T-cell (primary cell): Measurements from ENCODE around the gene CLCN4. TPM values are rescaled to one million over a fixed set of nuclear protein-coding genes. Genes with fewer than 3 reads are reported as not detected.

Experiments used
- ATAC-seq, 4 experiments: fragments of 200-7000 bp in 3 of 4; fragments of 150-1000 bp in 1 of 4; cut with Tn5 transposase; replicated peaks in 1 of 4; 1 replicate in 3 of 4; 2 replicates in 1 of 4; pipeline ENCODE4 v1.10.0; 2021; ENCODE audit warnings: moderate library complexity in 3 of 4, mild to moderate bottlenecking in 2 of 4, moderate number of reproducible peaks in 1 of 4
- CTCF ChIA-PET, 2 donors: fragments of 300-600 bp; sonication (Branson Sonifier 250); formaldehyde crosslinking; loops; one replicate each; lab custom pipeline; 2022; ENCODE audit warnings: antibody characterized with exemption in 2 of 2; lab: Charles Lee
- POLR2A ChIA-PET, 2 donors: fragments of 300-600 bp; sonication (Branson Sonifier 250); formaldehyde crosslinking; loops; one replicate each; lab custom pipeline; 2022; ENCODE audit warnings: antibody characterized with exemption in 2 of 2; lab: Charles Lee
- DNase-seq, 35 experiments: peaks; one replicate each; pipeline versions ENCODE4 v3.0.0 to v3.0.0-alpha.2; 2013 to 2023
- H3K27ac ChIP-seq: one replicate; pipeline ENCODE4 v1.5.1; 2013; ENCODE audit warnings: low read length
- H3K27me3 ChIP-seq, 2 experiments: replicated peaks in 1 of 2; 1 replicate in 1 of 2; 2 replicates in 1 of 2; pipeline versions ENCODE4 v1.6.1 to v1.7.0; 2013; ENCODE audit warnings: low read length in 1 of 2, mixed read lengths in 1 of 2; ENCODE audit not compliant: control insufficient read depth in 2 of 2, insufficient read depth in 2 of 2; ENCODE audit errors: extremely low read depth in 1 of 2
- H3K36me3 ChIP-seq, 2 donors: 1 replicate in 1 of 2; 2 replicates in 1 of 2; pipeline versions ENCODE4 v1.6.1 to v1.7.0; 2013; ENCODE audit warnings: low read length in 1 of 2; ENCODE audit not compliant: control insufficient read depth in 2 of 2, insufficient read depth in 1 of 2; ENCODE audit errors: extremely low read depth in 1 of 2
- H3K4me1 ChIP-seq, 2 experiments: 1 replicate in 1 of 2; 2 replicates in 1 of 2; pipeline versions ENCODE4 v1.6.1 to v1.7.0; 2013; ENCODE audit warnings: low read length in 2 of 2, mixed read lengths in 1 of 2; ENCODE audit not compliant: insufficient read depth in 2 of 2, control insufficient read depth in 1 of 2; ENCODE audit errors: extremely low read depth in 1 of 2
- H3K4me3 ChIP-seq, 2 donors: 1 replicate in 1 of 2; 2 replicates in 1 of 2; pipeline versions ENCODE4 v1.5.1 to v1.7.0; 2013; ENCODE audit warnings: mild to moderate bottlenecking in 2 of 2, low read length in 1 of 2, moderate library complexity in 1 of 2; ENCODE audit not compliant: control insufficient read depth in 1 of 2; ENCODE audit errors: extremely low read depth in 1 of 2
- H3K9me3 ChIP-seq: 2 replicates; pipeline ENCODE4 v1.7.0; 2013
- H3K27ac Mint-ChIP-seq, 2 donors: one replicate each; pipeline ENCODE4 v1.8.0; 2020 to 2021; ENCODE audit warnings: mild to moderate bottlenecking in 2 of 2, mixed read lengths in 2 of 2
- H3K27me3 Mint-ChIP-seq, 2 donors: one replicate each; pipeline ENCODE4 v1.8.0; 2021 to 2022; ENCODE audit warnings: mixed read lengths in 2 of 2
- H3K36me3 Mint-ChIP-seq: one replicate; pipeline ENCODE4 v1.8.0; 2021; ENCODE audit warnings: mixed read lengths
- H3K4me1 Mint-ChIP-seq, 3 donors: one replicate each; pipeline ENCODE4 v1.8.0; 2020 to 2022; ENCODE audit warnings: mixed read lengths in 3 of 3, mild to moderate bottlenecking in 1 of 3
- H3K4me3 Mint-ChIP-seq, 3 donors: one replicate each; pipeline ENCODE4 v1.8.0; 2020 to 2022; ENCODE audit warnings: mild to moderate bottlenecking in 3 of 3, mixed read lengths in 3 of 3, moderate library complexity in 3 of 3
- H3K9me3 Mint-ChIP-seq, 3 donors: one replicate each; pipeline ENCODE4 v1.8.0; 2020 to 2022; ENCODE audit warnings: mixed read lengths in 3 of 3
- WGBS: methylation state at CpG from one replicate; pipeline ENCODE4 v1.1.5; 2013; ENCODE audit warnings: missing lambda C conversion rate; ENCODE audit not compliant: insufficient coverage; 5-methylcytosine and 5-hydroxymethylcytosine counted together
- total RNA-seq, 35 experiments: library from RNA in 6 of 35; stranded (reverse) in 6 of 35; fragments of 120-200 nt in 1 of 35; gene quantifications; one replicate each; pipeline versions ENCODE4 v1.2.1 to v1.2.4 and lab custom pipeline; 2013 to 2026

The CLCN4 gene
- total RNA-seq, 5 donors from 2014 or later (not counting 1 experiment from before 2014, with no cell fraction given), result 0.23 to 0.43 (median 0.25) TPM

- peaks cover 13 to 42% (median 20%) of the 10 kb centered on the region in 3 donors for H3K4me1 Mint-ChIP-seq
- POLR2A ChIA-PET, result no interaction called here
- H3K27ac Mint-ChIP-seq, result peak overlapping the region in 1 of 2 donors; percentile 85
- H3K36me3 ChIP-seq, result peaks cover 0 to 33% of the 10 kb centered on the region in 2 donors
- no peak for DNase-seq
- no CpG with 5 or more reads among the region's 4 CpGs for WGBS
- no peaks in the 10 kb centered on the region for H3K9me3 Mint-ChIP-seq
- H3K9me3 ChIP-seq, result no peaks in the 10 kb centered on the region
- no peaks in the 10 kb centered on the region for H3K27me3 ChIP-seq
- H3K27ac ChIP-seq, result peak overlapping the region; percentile 49
- H3K4me3 Mint-ChIP-seq, result no peak overlapping the region
- peaks cover 22% of the 10 kb centered on the region for H3K36me3 Mint-ChIP-seq
- no peaks in the 10 kb centered on the region for H3K27me3 Mint-ChIP-seq
- H3K4me3 ChIP-seq, result no peak overlapping the region
- ATAC-seq, result no peak
- peaks cover 0 to 17% of the 10 kb centered on the region in 2 experiments for H3K4me1 ChIP-seq
- CTCF ChIA-PET, result interaction anchor here (0.6 to 2.5 kb wide), 14 partner anchors 8 to 130 kb away, joined by 3 to 16 read pairs (median 4); no protein-coding TSS in a partner anchor
Measured at GRCh38 chrX:10118530-10118929, 38.2 kb upstream of the CLCN4 start.

GRCh38 chrX:10119399-10119990 lies 37.3 kb upstream of the CLCN4 start:
- POLR2A ChIA-PET, result interaction anchor here in 1 of 2 donors (0.7 kb wide), 1 partner anchor 73 kb away, joined by 3 read pairs; no protein-coding TSS in a partner anchor
- H3K36me3 ChIP-seq, result peaks cover 0 to 35% of the 10 kb centered on the region in 2 donors
- no peak overlapping the region for H3K4me3 ChIP-seq
- CTCF ChIA-PET, result interaction anchor here (0.6 to 2.5 kb wide), 22 partner anchors 9 to 1669 kb away, joined by 3 to 17 read pairs (median 4); no protein-coding TSS in a partner anchor
- H3K4me3 Mint-ChIP-seq, result no peak overlapping the region
- H3K9me3 Mint-ChIP-seq, result no peaks in the 10 kb centered on the region
- H3K27me3 ChIP-seq, result no peaks in the 10 kb centered on the region
- H3K36me3 Mint-ChIP-seq, result peaks cover 22% of the 10 kb centered on the region
- H3K27me3 Mint-ChIP-seq, result no peaks in the 10 kb centered on the region
- no peaks in the 10 kb centered on the region for H3K9me3 ChIP-seq
- DNase-seq (peak; percentile 26 to 87 (median 66)), ATAC-seq (peak; percentile 72 to 85 (median 79))
- WGBS, result no CpG with 5 or more reads among the region's 16 CpGs
- peak overlapping the region; percentile 49 for H3K27ac ChIP-seq
- H3K4me1 Mint-ChIP-seq, result peaks cover 13 to 42% (median 20%) of the 10 kb centered on the region in 3 donors
- H3K4me1 ChIP-seq, result peaks cover 0 to 17% of the 10 kb centered on the region in 2 experiments
- H3K27ac Mint-ChIP-seq, result peak overlapping the region; percentile 26 to 85

GRCh38 chrX:10120331-10120730 lies 36.4 kb upstream of the CLCN4 start:
- peaks cover 22% of the 10 kb centered on the region for H3K36me3 Mint-ChIP-seq

GRCh38 chrX:10120828-10121227 lies 35.9 kb upstream of the CLCN4 start:
- Mint-ChIP-seq H3K27me3 (no peaks in the 10 kb centered on the region), H3K27ac (no peak overlapping the region), H3K4me3 (no peak overlapping the region), H3K36me3 (peaks cover 22% of the 10 kb centered on the region), H3K9me3 (no peaks in the 10 kb centered on the region), H3K4me1 (peaks cover 12 to 34% (median 25%) of the 10 kb centered on the region in 3 donors)
- ChIA-PET CTCF (interaction anchor here (0.5 to 2.1 kb wide), 5 partner anchors 70 to 1791 kb away, joined by 3 to 10 read pairs (median 4); no protein-coding TSS in a partner anchor), POLR2A (no interaction called here)
- DNase-seq (no peak), ATAC-seq (no peak)
- peaks cover 0 to 13% of the 10 kb centered on the region in 2 experiments for H3K4me1 ChIP-seq
- WGBS, result no CpG with 5 or more reads among the region's 7 CpGs
- peaks cover 0 to 40% of the 10 kb centered on the region in 2 donors for H3K36me3 ChIP-seq
- no peak overlapping the region for H3K27ac ChIP-seq
- H3K4me3 ChIP-seq, result no peak overlapping the region
- H3K9me3 ChIP-seq, result no peaks in the 10 kb centered on the region
- H3K27me3 ChIP-seq, result no peaks in the 10 kb centered on the region

More at GRCh38 chrX:10120331-10120730, 36.4 kb upstream of the CLCN4 start:
- Histone ChIP-seq H3K9me3 (no peaks in the 10 kb centered on the region), H3K36me3 (peaks cover 0 to 39% of the 10 kb centered on the region in 2 donors), H3K27ac (no peak overlapping the region), H3K4me3 (no peak overlapping the region), H3K27me3 (no peaks in the 10 kb centered on the region), H3K4me1 (peaks cover 0 to 13% of the 10 kb centered on the region in 2 experiments)
- whole genome bisulfite sequencing, result 90% methylated on average over 2 of the region's 8 CpGs
- peak overlapping the region in 1 of 2 donors; percentile 15 for H3K27ac Mint-ChIP-seq
- CTCF ChIA-PET, result interaction anchor here (0.5 to 2.1 kb wide), 16 partner anchors 10 to 1791 kb away, joined by 3 to 17 read pairs (median 4); no protein-coding TSS in a partner anchor
- H3K4me3 Mint-ChIP-seq, result no peak overlapping the region
- ATAC-seq (no peak), DNase-seq (no peak)
- peaks cover 12 to 34% (median 25%) of the 10 kb centered on the region in 3 donors for H3K4me1 Mint-ChIP-seq
- POLR2A ChIA-PET, result interaction anchor here (0.6 to 0.7 kb wide), 2 partner anchors 74 to 426 kb away, joined by 3 read pairs; no protein-coding TSS in a partner anchor
- H3K27me3 Mint-ChIP-seq, result no peaks in the 10 kb centered on the region
- H3K9me3 Mint-ChIP-seq, result no peaks in the 10 kb centered on the region

- DNase-seq (peak in 1 of 35 experiments; percentile 9), ATAC-seq (no peak)
- Histone ChIP-seq H3K36me3 (peaks cover 0 to 42% of the 10 kb centered on the region in 2 donors), H3K9me3 (no peaks in the 10 kb centered on the region), H3K4me1 (peaks cover 0 to 13% of the 10 kb centered on the region in 2 experiments), H3K27me3 (no peaks in the 10 kb centered on the region), H3K27ac (no peak overlapping the region), H3K4me3 (no peak overlapping the region)
- H3K4me1 Mint-ChIP-seq, result peaks cover 12 to 31% (median 28%) of the 10 kb centered on the region in 3 donors
- H3K27ac Mint-ChIP-seq, result no peak overlapping the region
- 68% methylated on average over 5 of the region's 9 CpGs for WGBS
- no peaks in the 10 kb centered on the region for H3K9me3 Mint-ChIP-seq
- no peak overlapping the region for H3K4me3 Mint-ChIP-seq
- H3K36me3 Mint-ChIP-seq, result peaks cover 22% of the 10 kb centered on the region
- ChIA-PET POLR2A (no interaction called here), CTCF (interaction anchor here (0.6 to 1.2 kb wide), 2 partner anchors 11 to 134 kb away, joined by 3 to 6 read pairs; no protein-coding TSS in a partner anchor)
- no peaks in the 10 kb centered on the region for H3K27me3 Mint-ChIP-seq
Measured at GRCh38 chrX:10121787-10122186, 35.0 kb upstream of the CLCN4 start.

- POLR2A ChIA-PET, result no interaction called here
- Histone ChIP-seq H3K27ac (no peak overlapping the region), H3K27me3 (no peaks in the 10 kb centered on the region), H3K4me1 (peaks cover 0 to 8% of the 10 kb centered on the region in 2 experiments), H3K36me3 (peaks cover 0 to 42% of the 10 kb centered on the region in 2 donors), H3K9me3 (no peaks in the 10 kb centered on the region), H3K4me3 (no peak overlapping the region)
- WGBS, result 87% methylated on average over 5 of the region's 20 CpGs
- H3K27ac Mint-ChIP-seq, result no peak overlapping the region
- no peak overlapping the region for H3K4me3 Mint-ChIP-seq
- no peak for ATAC-seq
- no peak for DNase-seq
- H3K36me3 Mint-ChIP-seq, result peaks cover 26% of the 10 kb centered on the region
- peaks cover 7 to 27% (median 21%) of the 10 kb centered on the region in 3 donors for H3K4me1 Mint-ChIP-seq
- H3K9me3 Mint-ChIP-seq, result no peaks in the 10 kb centered on the region
- no peaks in the 10 kb centered on the region for H3K27me3 Mint-ChIP-seq
- CTCF ChIA-PET, result no interaction called here
Measured at GRCh38 chrX:10124506-10125247, 32.1 kb upstream of the CLCN4 start.
